Upper lobe of right lung (tissue), 1 donor: ENCODE measurements around the gene PPP1R13B. TPM values are rescaled to one million over a fixed set of nuclear protein-coding genes. Genes with fewer than 3 reads are reported as not detected.
A peak's percentile ranks its signal among the peaks of the same experiment; 100 is the strongest.

Experiments used
- ATAC-seq: fragments of 200-7000 bp; cut with Tn5 transposase; one replicate; pipeline ENCODE4 v1.9.1; 2020; ENCODE audit warnings: mild to moderate bottlenecking, moderate library complexity
- DNase-seq: peaks from one replicate; pipeline ENCODE4 v3.0.0-alpha.2; 2020
- H3K27ac ChIP-seq: fragments of 200-600 bp; one replicate; pipeline ENCODE4 v1.8.0; 2022
- H3K27me3 ChIP-seq: fragments of 200-600 bp; one replicate; pipeline ENCODE4 v1.8.0; 2022; ENCODE audit warnings: mild to moderate bottlenecking
- H3K36me3 ChIP-seq: fragments of 200-600 bp; one replicate; pipeline ENCODE4 v1.8.0; 2022
- H3K4me1 ChIP-seq: fragments of 200-600 bp; one replicate; pipeline ENCODE4 v1.8.0; 2022
- H3K4me3 ChIP-seq: fragments of 200-600 bp; one replicate; pipeline ENCODE4 v1.8.0; 2022; ENCODE audit warnings: mild to moderate bottlenecking
- H3K9me3 ChIP-seq: fragments of 200-600 bp; one replicate; pipeline ENCODE4 v1.8.0; 2022
- intact Hi-C: fragments of 100-400 bp; cut with DNase I; formaldehyde crosslinking; loops from one replicate; pipeline ENCODE4 v1.11.0; 2022
- total RNA-seq: library from RNA; stranded (reverse); fragmentation: NEBNext Ultra II Directional; extraction: Animal tissue kit (Norgen Biotek cat#: 25700); gene quantifications from one replicate; pipeline ENCODE4 v1.2.1, GENCODE V29; 2021
- TF ChIP-seq, protein P1 (sequence below): fragments of 200-600 bp; IDR thresholded peaks from one replicate; pipeline ENCODE4 v1.8.0; 2022; ENCODE audit warnings: antibody characterized with exemption
- donor health status: DM: no; HTN: yes; CAD: no; lungs with severe emphysema.

The PPP1R13B gene
- total RNA-seq, 1 donor from 2014 or later, result 78.5 TPM

- TF ChIP-seq, protein P1, sequence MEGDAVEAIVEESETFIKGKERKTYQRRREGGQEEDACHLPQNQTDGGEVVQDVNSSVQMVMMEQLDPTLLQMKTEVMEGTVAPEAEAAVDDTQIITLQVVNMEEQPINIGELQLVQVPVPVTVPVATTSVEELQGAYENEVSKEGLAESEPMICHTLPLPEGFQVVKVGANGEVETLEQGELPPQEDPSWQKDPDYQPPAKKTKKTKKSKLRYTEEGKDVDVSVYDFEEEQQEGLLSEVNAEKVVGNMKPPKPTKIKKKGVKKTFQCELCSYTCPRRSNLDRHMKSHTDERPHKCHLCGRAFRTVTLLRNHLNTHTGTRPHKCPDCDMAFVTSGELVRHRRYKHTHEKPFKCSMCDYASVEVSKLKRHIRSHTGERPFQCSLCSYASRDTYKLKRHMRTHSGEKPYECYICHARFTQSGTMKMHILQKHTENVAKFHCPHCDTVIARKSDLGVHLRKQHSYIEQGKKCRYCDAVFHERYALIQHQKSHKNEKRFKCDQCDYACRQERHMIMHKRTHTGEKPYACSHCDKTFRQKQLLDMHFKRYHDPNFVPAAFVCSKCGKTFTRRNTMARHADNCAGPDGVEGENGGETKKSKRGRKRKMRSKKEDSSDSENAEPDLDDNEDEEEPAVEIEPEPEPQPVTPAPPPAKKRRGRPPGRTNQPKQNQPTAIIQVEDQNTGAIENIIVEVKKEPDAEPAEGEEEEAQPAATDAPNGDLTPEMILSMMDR, result no peak
- no peaks in the 10 kb centered on the region for H3K27me3 ChIP-seq
- H3K4me1 ChIP-seq, result peaks cover 34% of the 10 kb centered on the region
- DNase-seq, result no peak
- intact Hi-C loops, result no loop called here
- no peak overlapping the region for H3K27ac ChIP-seq
- no peak overlapping the region for H3K4me3 ChIP-seq
- H3K9me3 ChIP-seq, result no peaks in the 10 kb centered on the region
- no peak for ATAC-seq
- no peaks in the 10 kb centered on the region for H3K36me3 ChIP-seq
Observed at GRCh38 chr14:103858063-103858781, 10.8 kb upstream of the PPP1R13B start.

- Histone ChIP-seq H3K4me3 (no peak overlapping the region), H3K4me1 (peaks cover 34% of the 10 kb centered on the region), H3K36me3 (no peaks in the 10 kb centered on the region), H3K27me3 (no peaks in the 10 kb centered on the region), H3K27ac (no peak overlapping the region), H3K9me3 (no peaks in the 10 kb centered on the region)
- TF ChIP-seq, protein P1, result no peak
- no peak for DNase-seq
- intact Hi-C loops, result no loop called here
- no peak for ATAC-seq
Observed at GRCh38 chr14:103857256-103857655, 9.9 kb upstream of the PPP1R13B start.

DNA sequence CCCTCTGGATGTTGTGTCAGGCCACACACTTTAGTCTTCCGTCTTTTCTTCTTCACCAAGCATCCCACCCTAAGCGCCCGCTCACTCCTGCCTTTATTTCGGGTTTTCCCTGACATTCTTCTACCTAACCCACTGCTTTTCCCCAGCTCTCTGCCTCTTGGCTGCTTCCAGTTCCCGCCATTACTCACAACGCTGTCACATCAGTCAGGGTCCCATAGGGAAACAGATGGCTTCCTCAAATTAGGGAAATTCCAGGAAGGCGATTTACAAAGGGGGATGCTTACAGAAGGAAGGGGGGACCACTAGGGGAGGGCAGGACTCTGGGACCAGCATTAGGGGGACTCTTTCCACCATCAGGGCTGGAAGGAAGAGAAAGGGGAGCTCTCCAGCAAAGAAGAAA lies 9.2 kb upstream of the PPP1R13B start:
- no peak overlapping the region for H3K4me3 ChIP-seq
- no peak for DNase-seq
- no peaks in the 10 kb centered on the region for H3K36me3 ChIP-seq
- intact Hi-C loops, result no loop called here
- H3K9me3 ChIP-seq, result no peaks in the 10 kb centered on the region
- no peaks in the 10 kb centered on the region for H3K27me3 ChIP-seq
- TF ChIP-seq, protein P1, result no peak
- peaks cover 34% of the 10 kb centered on the region for H3K4me1 ChIP-seq
- no peak for ATAC-seq
- H3K27ac ChIP-seq, result no peak overlapping the region

DNA sequence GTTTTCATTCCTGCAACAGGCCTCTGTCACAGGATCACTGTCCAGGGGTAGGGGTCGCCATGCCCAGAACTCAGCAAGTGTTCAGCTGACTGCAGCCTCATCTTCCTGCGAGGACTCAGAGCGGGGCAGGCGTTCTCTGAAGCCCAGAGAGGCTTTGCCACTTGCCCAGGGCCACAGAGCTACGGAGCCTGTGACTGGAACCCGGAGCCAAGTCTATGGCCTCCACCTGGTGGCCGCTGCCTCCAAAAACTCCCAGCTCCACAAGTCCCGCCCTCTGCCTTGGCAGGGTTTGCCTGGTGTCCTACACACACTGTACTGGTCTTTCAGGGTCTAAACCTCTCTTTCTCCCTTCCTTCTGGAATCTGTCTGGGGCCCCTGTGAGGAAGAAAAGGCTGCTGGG lies 8.7 kb upstream of the PPP1R13B start:
- intact Hi-C loops, result no loop called here
- H3K4me1 ChIP-seq, result peaks cover 31% of the 10 kb centered on the region
- H3K36me3 ChIP-seq, result no peaks in the 10 kb centered on the region
- H3K9me3 ChIP-seq, result no peaks in the 10 kb centered on the region
- DNase-seq (no peak), ATAC-seq (no peak)
- TF ChIP-seq, protein P1, result no peak
- H3K27ac ChIP-seq, result peak overlapping the region; percentile 68
- H3K4me3 ChIP-seq, result no peak overlapping the region
- H3K27me3 ChIP-seq, result no peaks in the 10 kb centered on the region

DNA sequence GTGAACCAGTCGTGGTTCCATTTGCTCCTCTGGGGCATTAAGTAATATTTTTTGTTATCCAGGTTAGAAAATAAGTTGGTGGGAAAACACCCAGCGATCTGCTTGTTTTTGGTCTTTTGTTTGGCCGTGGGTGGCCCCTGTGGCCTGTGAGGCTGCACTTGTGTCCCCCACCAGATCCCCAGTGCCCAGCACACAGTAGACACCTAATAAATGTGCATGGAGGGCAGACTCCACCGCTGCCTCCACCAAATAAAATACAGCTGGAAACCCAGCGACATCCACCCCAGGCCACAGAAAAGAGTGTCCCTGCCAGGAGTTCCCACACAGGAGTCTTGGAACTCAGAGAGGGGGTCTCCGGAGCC lies 8.3 kb upstream of the PPP1R13B start:
- Histone ChIP-seq H3K27ac (peak overlapping the region; percentile 68), H3K9me3 (no peaks in the 10 kb centered on the region), H3K4me1 (peaks cover 28% of the 10 kb centered on the region), H3K27me3 (no peaks in the 10 kb centered on the region), H3K4me3 (no peak overlapping the region), H3K36me3 (no peaks in the 10 kb centered on the region)
- TF ChIP-seq, protein P1, result no peak
- intact Hi-C loops, result no loop called here
- DNase-seq (no peak), ATAC-seq (no peak)
